SHP77 treated with DMSO at 0.1 percent for 48 hours (cell line): Measurements from ENCODE around the gene CCDC157.
A peak's percentile ranks its signal among the peaks of the same experiment; 100 is the strongest.

ENCODE experiments used
- DNase-seq: peaks from one replicate; lab custom pipeline; 2025; lab: John Stamatoyannopoulos, UW

Gene CCDC157

DNA sequence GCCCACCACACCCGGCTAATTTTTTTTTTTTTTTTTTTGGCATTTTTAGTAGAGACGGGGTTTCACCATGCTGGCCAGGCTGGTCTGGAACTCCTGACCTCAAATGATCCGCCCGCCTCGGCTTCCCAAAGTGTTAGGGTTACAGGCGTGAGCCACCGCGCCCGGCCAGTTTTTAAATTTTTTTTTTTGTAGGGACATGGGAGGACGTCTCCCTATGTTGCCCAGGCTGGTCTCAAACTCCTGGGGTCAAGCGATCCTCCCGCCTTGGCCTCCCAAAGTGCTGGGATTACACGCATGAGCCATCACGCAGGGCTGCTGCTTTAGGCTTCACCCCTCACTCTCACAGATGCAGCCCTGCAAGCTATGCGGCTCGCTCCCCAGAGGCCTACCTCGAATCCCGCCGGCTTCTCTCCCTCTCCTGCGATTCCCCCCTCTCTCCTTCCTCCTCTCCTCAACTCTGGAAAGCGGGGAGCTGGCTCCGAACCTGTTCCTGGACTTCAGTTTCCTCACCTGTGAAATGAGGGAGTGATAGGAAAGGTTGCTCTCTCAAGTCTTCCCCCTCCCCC is 926 bp downstream of the CCDC157 start:
- no peak for DNase-seq

- DNase-seq, result no peak
Measured at GRCh38 chr22:30358541-30358940, 1.7 kb downstream of the CCDC157 start.

DNA sequence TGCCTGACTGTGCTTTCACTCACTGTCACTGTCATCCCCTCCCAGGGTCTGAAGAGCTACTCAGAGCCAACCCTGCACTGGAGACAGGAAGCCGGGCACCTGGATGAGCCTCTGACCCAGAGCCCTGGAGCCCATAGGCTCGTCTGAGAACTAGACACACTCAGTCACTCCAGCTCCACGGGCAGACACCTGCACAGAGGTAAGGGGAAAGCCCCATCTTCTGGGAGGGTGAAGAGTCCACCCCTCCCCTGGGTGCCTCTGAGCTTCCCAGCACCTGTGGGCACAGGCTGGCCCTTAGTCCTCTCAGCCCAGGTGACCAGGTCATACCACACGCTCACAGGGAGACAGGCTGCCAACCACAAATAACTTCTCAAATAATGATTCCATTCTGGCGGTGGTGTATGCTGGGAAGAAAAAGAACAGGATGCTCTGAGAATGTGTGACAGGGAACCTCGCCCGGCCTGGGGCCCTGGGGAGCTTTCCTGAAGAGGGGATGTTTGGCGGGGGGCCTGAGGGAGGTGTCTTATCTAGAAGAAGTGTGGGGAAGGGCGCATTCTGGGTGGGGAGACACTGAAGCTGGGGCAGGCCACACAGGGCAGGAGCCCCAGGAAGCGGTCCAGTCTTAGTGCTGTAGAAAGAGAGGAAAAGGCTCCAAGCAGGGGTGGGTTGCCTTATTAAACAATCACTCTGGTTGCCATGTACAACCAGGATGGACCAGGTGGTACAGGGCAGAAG is 5.3 kb downstream of the CCDC157 start:
- no peak for DNase-seq

GRCh38 chr22:30362651-30363281 is 6.0 kb downstream of the CCDC157 start:
- no peak for DNase-seq

DNA sequence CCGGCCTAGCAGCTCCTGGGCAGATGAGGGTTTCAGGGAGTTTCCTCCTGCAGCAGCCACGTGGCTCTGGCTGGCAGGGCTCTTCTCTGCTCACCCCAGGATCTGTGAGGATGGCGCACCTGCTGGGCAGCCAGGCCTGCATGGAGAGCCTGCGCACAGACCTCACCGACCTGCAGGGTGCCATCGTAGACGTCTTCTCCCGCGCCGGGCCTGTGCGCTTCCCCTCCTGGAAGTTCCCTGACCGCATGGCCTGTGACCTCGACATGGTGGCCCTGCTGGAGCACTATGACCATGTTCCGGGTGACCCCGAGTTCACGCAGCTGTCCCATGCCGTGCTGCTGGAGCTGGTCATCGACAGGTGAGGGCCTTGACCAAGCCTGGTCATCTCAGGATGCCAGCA is 9.1 kb downstream of the CCDC157 start:
- DNase-seq, result no peak

DNA sequence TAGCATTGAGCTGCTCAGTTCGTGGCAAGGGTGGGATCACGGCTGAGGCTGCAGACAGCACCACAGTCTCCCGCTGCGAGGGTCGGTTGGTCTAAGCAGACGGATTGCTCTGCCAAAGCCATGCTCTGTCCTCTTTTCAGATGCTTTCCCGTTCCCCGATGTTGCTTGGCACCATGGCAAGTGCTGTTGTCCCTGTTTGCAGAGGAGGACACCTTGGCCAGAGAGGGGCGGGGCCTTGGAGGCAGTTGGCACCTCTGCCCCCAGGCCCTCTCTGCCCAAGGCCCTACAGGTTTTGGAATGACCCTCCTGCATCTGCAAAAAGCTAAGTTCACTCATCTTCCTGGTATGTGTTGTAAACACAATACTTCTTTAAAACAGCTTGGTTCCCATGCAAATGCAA is 11.6 kb downstream of the CCDC157 start:
- DNase-seq, result no peak

DNA sequence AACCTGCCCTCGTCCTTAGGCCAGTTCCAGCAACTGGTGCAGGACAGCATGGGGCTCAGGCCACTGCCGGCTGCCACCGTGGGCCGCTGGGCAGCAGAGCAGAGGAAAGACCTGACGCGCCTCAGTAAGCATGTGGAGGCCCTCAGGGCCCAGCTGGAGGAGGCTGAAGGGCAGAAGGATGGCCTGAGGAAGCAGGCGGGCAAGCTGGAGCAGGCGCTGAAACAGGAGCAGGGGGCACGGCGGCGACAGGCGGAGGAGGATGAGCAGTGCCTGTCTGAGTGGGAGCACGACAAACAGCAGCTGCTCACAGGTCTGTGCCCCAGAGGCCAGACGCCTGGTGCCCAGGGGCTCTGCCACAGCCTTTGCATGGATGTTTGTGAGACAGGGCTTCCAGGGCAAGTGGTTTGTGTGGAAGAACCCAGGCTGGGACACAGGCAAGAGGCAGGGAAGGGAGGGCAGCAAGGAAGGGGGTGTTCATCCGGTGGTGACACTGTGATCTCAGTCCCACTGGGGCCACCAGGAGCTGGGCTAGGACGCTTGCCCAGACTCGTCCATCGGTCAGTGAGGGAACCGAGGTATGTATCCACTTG is 13.9 kb downstream of the CCDC157 start:
- DNase-seq, result no peak

DNA sequence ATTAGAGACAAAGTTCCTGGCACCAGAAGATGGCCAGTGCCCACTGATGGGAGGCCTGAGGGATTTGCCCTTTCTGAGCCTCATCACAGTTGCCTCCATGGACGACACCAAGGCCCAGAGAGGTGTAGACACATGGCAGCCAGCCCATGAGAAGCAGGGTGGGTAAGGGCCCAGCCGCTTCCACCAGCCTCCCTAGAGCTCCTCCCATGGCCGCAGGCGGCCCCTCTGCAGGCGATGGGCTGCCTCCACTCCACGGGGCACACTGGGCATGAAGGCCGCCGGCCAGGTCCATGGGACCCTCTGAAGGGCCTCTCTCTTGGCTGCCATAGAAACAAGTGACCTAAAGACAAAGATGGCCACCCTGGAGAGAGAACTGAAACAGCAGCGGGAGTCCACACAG is 14.5 kb downstream of the CCDC157 start:
- no peak for DNase-seq

DNA sequence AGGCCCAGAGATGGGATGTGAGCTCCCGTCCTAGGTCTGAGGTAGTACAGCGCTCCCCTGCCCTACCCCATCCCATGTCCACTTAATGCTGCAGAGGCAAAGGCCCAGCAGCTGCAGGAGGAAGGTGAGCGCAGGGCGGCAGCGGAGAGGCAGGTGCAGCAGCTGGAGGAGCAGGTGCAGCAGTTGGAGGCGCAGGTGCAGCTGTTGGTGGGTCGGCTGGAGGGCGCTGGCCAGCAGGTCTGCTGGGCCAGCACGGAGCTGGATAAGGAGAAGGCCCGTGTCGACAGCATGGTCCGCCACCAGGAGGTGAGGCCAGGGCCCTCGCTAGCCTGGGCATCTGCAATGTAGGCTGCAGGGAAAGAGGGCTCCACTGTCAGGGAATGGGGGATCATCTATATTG is 15.2 kb downstream of the CCDC157 start:
- peak; percentile 27 for DNase-seq

GRCh38 chr22:30372915-30373314 is 16.1 kb downstream of the CCDC157 start:
- DNase-seq, result no peak

GRCh38 chr22:30373331-30374325 is 16.8 kb downstream of the CCDC157 start:
- no peak for DNase-seq

- no peak for DNase-seq
Measured at GRCh38 chr22:30375312-30375849, 18.6 kb downstream of the CCDC157 start.

DNA sequence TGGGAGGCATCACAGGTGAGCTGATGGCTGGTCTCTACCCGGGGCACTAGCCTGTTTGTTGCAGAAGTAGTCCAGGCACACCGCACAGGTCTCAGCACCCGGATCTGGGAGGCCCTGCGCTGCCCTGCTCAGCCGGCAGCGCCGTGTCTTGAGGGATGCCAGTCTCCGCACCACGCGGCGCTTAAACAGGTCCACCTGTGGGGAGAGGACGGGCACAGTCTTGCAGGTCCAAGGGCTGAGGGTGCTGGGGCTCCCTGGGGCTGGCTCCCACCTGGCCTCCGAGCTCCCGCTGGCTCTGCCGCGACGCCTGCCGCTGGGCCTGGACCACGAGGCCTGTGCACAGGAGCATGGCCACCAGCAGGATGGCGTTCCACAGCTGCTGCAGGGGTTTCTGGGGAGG is 23.2 kb downstream of the CCDC157 start:
- no peak for DNase-seq

DNA sequence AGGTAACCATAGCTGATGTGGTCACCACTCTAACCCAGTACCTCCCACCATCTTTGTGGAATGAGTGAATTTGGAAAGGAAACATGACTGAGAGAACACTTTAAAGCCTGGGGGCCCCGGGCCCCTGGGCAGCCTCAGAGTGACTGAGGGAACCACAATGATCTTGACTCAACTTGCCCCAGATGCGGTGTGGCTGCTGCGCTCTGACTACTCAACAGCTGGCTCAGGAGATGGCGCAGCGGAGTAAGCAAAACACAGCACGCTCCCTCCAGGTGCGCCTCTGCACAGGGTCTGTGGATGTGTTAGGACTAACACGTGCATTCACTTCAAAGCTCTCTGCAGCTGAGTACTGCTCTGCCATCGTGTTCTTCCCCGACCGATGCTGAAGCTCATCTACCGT is 24.5 kb downstream of the CCDC157 start:
- DNase-seq, result no peak

DNA sequence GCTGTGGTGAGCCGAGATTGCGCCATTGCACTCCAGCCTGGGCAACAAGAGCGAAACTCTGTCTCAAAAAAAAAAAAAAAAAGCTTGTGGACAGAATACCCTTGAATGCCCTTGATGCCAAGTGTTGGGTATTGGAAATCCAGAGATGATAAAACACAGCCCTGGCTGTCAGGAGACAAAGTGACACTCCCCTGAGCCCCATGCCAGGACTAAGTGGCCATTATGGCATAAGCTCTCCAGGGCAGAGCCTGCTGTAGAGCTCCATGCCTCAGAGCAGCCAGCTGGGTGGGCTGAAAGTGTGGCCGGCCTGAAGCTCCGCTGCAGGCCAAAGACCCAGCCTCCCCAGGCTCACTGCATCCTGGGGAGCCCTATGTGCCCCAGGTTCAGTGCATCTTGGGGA is 25.5 kb downstream of the CCDC157 start:
- no peak for DNase-seq

GRCh38 chr22:30383061-30383460 is 26.3 kb downstream of the CCDC157 start:
- no peak for DNase-seq

DNA sequence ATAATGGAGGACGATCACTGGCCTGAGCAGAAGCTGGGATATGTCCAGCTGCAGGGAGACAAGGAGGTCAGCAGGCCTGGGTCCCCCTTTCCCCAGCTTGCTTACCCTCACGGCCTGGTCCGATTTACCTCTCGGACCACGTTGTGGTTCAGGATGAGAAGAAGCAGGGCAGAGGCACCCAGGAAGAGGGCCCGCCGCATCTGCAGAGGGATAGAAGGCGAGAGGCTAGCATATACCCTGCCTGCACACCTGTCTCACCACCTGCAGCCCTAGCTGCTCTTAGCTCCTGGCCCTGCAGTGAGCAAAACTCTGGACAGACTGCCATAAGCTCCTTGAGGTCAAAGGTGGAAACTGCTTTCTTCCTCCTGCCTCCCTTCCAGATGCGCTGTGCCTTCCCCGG is 29.1 kb downstream of the CCDC157 start:
- no peak for DNase-seq

GRCh38 chr22:30386608-30386959 is 29.8 kb downstream of the CCDC157 start:
- no peak for DNase-seq

- no peak for DNase-seq
Measured at GRCh38 chr22:30386960-30387827, 30.4 kb downstream of the CCDC157 start, which contains the start of gene RNF215. RNF215 (minus strand) TSS chr22:30387411; CDS start chr22:30387313, 98 bp downstream.

DNA sequence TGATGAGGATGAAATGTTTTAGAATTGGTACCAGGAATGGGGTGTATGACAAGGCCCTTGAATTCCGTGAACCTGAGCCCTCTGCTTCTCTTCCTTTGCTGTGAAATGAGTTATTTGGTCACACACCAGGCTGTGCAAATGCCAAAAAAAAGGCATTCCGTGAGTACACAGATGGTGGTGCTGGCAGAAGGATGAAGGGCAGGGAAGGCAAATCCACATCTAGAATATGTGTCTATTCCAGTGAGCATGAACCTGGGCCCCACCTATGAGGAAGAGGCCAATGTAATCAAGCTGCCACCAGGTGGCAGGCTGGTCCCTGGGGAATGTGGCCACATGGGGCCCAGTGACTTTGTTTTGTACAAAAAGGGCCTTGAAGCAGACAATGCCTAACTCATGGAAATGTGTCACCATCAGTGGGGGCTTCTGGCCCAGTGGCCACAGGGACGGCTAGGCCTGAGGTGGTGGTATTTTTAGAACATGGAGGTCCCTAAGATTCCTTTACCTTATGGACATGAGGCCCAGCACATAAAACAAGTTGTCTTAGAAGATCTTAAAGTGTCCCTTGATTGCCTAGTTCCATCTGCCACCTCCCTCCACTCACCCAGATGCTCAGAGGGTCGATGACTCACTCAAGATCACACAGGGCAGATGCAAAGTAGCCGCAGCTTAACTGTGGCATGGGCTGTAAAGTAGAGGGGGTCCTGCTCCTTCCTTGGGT is 34.3 kb downstream of the CCDC157 start:
- DNase-seq, result peak; percentile 50
